HG03135 (cell line): ENCODE data around the gene UTP15.

ENCODE experiments used
- ATAC-seq: cut with Tn5 transposase; IDR thresholded peaks from one replicate; pipeline ENCODE4 v1.9.1; 2021; ENCODE audit warnings: mild to moderate bottlenecking, moderate library complexity; ENCODE audit not compliant: unreplicated experiment

The UTP15 gene

GRCh38 chr5:73623060-73623459 is 57.5 kb downstream of the UTP15 start:
- no peak for ATAC-seq

DNA sequence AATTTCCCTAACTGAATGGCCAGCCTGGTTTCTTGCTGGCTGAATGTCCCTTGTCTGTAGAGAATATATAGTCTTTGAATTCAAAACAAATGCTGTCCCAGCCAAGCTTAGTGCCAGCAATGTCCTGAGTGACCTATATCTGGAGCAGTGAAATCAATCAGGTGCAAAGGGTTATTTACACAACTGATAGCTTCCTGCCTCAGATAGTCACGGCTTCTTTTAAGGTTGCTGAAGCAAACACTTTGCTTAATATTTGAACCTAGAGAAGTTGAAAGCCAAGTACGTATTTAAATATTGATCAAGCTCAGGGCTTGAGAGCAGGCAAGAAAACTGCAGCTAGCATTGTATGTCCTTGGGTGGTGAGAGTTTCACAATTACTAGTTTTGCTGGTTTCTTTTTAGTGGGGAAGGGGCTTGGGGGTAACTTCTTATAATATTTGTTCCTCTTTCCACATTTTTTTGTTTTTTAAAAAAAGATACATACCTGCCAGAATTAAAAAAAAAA is 58.4 kb downstream of the UTP15 start:
- ATAC-seq = no peak

DNA sequence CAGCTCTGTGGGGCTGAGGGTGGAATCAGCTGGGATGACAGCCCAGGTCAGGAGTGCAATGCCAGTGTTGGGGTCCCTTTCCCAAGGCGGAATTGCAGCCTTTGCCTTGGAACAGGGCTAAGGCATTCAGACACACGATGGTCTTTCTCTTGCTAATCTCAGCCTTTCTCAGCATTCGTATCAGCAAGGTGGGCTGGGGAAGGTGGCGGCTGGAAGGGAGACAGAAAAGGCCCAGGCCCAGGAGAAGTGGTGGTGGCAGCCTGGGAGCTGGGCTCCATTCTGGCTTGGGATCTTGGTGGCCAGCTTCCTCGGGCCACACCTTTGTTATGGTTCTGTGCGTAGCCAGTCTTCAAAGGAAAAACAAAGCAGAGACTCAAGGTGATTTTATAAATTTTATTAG is 59.3 kb downstream of the UTP15 start:
- no peak for ATAC-seq

DNA sequence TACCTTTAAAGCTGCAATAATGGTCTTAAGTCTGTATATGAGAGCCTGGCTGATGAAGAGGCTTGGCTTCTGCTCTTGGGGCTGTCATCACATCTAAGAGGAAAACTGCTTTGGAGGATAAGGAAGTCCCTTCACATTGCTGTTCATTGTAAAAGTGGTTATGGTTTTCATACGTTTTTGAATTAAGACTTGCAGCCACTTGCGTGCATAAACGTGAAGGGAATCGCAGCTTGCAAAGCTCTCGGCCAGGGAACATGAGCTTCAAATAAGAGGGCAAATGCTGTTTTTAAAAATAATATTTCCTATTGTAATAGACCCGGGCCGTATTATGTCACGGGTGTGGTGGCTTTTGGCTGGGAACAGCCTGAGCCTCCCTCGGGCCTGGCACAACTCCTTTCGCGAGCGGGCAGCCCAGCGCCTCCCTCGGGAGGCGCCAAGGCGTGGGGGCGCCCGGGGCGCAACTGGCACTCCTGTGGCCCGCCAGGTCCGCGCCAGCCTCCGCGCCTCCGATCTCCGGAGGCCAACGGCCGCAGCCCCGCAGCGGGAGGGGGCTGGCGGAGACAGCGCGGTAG is 59.9 kb downstream of the UTP15 start:
- ATAC-seq = no peak

DNA sequence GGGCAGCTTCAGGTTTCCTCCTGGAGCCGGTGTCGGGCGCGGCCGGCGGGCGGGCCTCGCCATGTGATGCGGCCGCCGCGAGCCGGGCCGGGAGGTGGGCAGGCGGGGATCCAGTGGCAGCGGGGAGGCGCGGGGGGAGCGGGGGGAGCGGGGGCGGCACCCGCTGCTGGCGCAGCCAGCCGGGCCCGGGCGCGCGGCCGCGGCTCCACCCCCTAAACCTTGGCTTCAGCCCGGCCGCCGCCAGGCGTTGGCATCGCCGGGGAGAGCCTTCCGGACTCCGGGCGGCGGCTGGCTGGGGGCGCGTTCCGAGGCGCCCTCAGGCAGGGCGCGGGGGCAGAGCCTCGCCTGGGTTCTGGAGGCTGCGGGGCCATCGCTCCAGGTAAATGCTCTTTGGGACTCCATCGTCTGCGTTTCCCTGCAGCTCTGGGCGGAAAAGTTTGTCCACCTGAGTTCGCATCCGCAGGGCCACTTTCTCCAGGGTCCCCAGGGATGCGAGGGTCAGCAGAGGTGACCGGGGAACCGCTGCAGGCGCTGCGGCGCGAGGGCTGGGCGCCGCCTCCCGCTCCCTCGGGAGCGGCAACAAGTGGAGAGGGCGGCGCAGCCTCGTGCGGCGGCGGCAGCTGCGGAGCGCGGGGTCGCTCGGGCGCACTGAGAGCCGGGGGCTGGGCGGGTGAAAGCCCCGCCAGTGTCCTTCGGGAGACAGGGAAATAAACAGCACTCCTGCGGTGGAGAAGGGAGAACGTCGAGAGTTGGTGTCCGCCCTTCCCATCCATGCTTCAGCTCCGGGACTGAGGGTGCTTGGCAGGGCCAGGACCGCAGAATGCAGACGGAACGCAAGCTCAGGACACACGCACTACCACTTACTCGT is 60.6 kb downstream of the UTP15 start, which contains the start of gene ARHGEF28:
Gene ARHGEF28, plus strand, starts transcription at position 253 of the 868 bp plus-strand sequence. CDS start 58,656 bp downstream, outside the sequence.
- no peak for ATAC-seq

GRCh38 chr5:73626814-73627313 is 61.3 kb downstream of the UTP15 start:
- no peak for ATAC-seq

DNA sequence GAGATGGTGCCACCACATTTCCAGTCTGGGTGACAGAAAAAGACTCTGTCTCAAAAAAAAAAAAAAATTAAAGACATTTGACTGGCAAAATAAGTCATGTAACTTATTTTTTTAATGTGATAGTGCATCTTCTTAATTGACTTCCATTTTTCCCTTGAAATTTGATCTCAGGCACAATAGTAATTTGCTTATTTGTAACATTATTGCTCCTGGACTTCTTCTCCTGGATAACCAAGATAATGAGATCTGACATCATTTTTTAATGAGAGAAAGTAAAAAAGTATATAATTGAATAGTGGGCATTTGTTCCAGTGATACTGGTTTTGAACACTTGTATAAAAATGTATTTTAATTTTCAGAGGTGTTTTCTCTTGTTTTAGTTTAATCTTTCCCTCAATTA is 63.9 kb downstream of the UTP15 start:
- ATAC-seq = no peak

DNA sequence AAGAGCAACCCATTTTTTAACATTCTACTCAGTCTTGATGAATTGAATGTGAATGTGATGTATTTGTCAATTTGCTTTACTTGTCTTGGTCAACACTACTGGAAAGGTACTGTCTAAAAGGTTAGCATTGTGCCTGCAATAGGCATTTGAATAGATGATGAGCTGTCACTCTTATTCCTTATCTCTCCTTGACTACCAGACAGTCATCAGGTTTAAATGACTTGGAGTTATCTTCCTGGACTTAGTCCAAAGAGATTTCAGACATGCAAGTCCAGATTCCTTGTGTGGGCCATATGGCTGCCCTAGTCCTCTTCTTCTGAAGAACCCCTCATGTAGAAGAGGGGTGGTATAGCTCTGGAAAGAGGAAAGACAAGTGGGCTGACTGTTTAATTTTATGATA is 65.2 kb downstream of the UTP15 start:
- no peak for ATAC-seq

DNA sequence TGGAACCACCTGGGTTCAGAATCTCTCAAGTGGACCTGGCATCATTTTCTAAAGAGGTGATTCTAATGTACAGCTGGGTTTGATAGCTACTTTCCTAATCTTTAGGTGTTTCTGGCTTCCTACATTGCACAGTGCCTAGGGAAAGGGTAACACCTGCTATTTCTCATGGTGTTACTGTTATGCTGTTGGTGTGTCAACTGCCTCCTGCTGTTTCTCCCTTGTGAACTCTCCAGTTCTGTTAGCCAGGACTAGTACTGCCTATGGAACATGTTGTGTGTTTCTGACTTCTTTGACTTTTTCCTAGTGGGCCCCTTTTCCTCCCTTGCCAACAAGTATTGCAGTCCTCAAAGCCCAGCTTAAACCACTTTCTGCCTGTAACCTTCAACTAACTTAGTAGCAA is 66.0 kb downstream of the UTP15 start:
- no peak for ATAC-seq
